Brain pericyte (primary cell): Measurements from ENCODE around the gene VSIG1.

ENCODE experiments used
- DNase-seq: peaks from one replicate; pipeline ENCODE4 v3.0.0-alpha.2; 2012; ENCODE audit warnings: low read depth, low spot score

VSIG1 gene

GRCh38 chrX:108064001-108064400, 19.1 kb downstream of the VSIG1 start:
- DNase-seq, result no peak

- DNase-seq, result no peak
Observed at GRCh38 chrX:108064613-108065012, 19.7 kb downstream of the VSIG1 start.

DNA sequence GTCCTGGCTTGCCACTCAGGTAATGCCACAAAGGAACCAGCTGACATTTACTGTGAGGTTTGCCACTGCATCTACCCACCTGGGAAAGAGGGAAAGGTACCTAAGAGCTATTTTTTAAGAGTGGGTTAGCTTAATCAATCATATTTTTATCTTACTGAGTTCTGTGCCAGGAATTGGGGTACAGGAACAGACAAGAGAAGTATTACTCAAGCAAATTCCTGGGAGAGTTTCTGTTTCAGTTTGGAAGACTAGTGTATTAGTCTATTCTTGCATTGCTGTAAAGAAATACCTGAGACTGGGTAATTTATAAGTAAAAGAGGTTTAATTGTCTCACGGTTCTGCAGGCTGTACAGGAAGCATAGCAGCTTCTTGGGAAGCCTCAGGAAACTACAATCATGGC, 23.3 kb downstream of the VSIG1 start:
- DNase-seq, result no peak

DNA sequence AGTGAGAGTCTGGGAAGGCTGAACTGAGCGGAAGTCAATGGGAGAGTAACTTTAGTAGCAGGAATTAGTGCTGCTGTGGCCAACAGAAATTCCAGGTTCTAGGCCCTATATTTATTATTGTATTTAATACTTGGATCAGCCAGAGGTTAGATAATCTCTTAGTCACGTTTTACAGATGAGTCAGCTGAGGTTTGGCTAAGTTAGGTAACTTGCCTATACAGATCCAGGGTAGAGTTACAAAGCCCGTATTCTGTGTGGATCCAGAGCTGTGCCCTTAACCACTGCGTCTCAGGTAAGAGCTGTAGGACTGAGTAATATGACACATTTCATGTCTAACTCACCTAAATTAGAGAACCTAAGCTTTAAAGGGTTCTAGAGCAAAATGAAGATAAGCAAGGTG, 26.0 kb downstream of the VSIG1 start:
- no peak for DNase-seq

- DNase-seq, result no peak
Observed at GRCh38 chrX:108071578-108071977, 26.7 kb downstream of the VSIG1 start.

DNA sequence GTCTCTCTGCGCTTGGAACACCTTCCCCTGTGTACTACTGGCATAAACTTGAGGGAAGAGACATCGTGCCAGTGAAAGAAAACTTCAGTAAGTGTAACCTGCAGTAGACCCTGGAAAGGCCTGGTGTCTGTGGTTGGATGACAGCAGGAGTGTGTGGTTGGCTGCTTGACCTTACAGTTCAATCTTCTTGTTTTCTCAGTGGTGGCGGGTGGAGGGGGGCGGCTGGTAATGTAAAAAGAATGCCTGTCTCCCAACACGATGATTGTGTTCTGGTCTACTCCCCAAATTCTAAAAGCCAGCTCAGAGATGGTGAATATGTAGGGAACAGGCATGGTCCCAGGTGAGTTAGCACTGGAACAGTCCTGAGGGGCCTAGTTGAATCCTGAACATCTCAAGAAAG, 27.9 kb downstream of the VSIG1 start:
- no peak for DNase-seq

DNA sequence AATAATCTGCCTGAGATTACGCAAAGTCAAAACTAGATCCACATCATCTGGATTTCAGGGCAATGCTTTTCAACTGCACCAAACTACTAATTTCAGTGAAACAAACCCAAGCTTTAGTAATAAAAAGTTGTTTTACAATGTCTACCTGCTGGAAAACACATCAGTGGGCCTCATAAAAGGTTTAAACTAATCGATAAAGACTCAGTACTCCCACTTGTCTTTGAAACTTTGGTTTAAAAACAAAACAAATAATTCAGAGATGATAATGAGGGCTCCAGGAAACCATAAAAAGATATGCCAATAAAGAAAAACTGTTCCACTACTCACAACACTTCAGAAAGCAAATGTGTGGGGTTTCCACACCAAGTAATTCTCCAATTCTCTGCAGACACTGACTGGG, 36.2 kb downstream of the VSIG1 start:
- DNase-seq, result no peak

GRCh38 chrX:108087792-108088191, 42.9 kb downstream of the VSIG1 start:
- no peak for DNase-seq

DNA sequence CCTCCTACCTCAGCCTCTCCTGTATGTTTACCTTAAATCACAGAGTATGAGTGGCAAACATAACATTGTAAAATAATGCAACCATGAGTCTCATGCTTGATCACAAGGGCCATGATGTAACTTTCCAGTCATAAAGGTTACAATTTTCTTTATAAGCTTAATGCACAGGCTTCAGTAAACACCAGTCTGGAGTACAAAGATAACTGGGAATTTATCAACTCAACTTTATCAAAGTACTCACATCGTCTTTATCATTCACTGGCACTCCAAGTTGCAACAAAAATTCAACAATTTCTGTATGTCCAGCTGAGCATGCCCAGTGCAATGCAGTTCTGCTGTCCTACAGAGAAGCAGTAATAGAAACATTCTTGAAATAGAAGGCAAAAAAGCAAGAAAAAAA, 43.6 kb downstream of the VSIG1 start:
- no peak for DNase-seq

- DNase-seq, result no peak
Observed at GRCh38 chrX:108090491-108091263, 45.8 kb downstream of the VSIG1 start.

- peak; percentile 84 for DNase-seq
Observed at GRCh38 chrX:108091264-108091877, 46.5 kb downstream of the VSIG1 start, which contains the start of the genes ATG4A and PSMD10. TSS of gene ATG4A (plus strand) at chrX:108091778. CDS start at chrX:108091827, 49 bp downstream. TSS of gene PSMD10 (minus strand) at chrX:108091542. CDS start at chrX:108091520, 22 bp downstream.

DNA sequence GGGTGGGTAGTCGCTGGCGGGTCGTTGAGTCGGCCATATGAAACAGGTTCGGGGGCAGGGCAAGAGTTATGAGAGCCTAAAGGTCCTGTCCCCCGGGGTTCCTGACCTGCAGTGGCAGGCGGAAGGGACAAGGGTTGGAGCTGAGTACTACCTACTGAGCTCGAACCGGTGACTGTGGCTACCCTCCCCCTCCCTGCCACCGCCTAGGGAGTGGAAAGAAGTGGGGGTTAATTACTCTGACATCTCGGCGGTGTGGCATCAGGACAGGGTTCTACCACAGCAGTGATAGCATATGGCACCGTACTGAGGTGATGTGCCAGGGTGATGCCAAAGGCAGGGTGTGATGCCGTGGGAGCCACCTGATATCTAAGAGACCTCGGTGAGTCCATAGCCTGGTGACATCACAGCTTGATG, 47.0 kb downstream of the VSIG1 start:
- no peak for DNase-seq

DNA sequence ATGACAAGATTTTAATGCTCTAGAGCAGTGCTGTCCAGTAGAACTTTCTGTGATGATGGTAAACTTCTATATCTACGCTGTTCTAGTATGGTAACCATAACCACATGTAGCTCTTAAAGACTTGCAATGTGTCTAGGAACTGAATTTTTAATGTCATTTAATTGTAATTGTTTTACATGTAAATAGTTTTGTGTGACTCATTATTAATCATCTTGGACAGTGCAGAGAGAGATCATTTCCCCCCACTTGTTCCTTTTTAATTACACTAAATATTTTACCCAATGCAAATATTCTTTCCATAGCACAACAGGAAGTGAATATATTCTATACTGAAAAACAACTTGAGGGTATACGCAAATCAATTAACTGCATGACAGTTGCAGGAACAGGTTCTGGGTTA, 52.5 kb downstream of the VSIG1 start:
- DNase-seq, result no peak

GRCh38 chrX:108105473-108105872, 60.6 kb downstream of the VSIG1 start:
- DNase-seq, result no peak

- DNase-seq, result no peak
Observed at GRCh38 chrX:108114541-108114940, 69.7 kb downstream of the VSIG1 start.

GRCh38 chrX:108117988-108118387, 73.1 kb downstream of the VSIG1 start:
- DNase-seq, result no peak

- no peak for DNase-seq
Observed at GRCh38 chrX:108121291-108121690, 76.4 kb downstream of the VSIG1 start.

GRCh38 chrX:108122748-108123147, 77.9 kb downstream of the VSIG1 start:
- no peak for DNase-seq

DNA sequence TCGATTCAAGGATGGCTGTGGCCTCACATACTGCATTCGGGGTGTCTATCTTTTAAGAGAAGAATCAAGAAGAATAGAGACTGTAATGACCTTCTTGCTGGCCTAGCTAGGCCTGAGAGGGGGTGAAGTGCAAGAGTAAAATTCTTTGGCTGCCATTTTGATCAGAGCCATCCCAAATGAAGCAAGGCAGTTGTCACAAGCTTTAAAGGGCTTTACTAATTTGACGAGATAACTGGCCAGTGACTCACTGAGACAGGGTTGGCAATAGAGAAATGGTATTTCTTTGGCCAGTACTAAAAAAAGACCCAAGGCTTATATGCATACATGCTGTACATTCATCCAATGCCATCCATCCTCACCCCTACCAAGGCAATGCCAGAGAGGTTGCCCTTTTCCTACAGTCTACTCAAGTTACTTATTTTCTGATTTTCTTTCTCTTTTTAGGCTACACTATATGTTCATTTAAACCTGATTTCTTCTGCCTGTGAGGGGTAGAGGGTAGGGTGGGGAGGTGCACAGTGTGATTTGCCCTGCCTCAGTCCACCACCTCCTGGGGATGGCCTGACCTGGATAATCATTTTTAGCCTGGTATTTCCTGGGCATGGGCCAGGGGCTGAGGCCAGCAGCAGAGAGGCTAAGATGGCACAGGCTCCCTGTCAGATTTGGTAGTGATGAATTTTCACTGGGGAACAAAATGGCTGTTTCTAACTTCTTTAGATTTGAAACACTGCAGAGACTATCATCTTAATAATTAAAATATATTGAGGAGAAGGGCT, 78.9 kb downstream of the VSIG1 start:
- DNase-seq, result no peak

DNA sequence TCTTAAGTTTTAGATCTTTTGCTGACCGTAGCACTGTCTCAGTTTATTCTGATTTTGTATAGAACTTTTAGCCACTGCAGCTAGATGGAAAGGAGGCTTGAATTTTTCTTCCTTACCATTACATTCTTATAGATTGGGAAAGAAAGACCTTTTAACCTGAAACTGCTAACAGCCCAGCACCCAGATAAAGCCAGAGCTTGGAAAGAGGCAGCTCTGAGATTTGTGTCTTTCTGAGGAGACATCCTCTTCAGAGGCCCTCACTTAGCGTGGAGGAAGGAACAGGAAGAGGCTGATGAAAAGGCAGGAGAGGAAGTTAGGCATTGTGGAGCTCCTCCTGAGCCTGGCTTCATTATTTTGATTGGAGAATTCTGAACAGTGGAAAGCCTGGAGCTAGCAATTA, 81.8 kb downstream of the VSIG1 start:
- DNase-seq, result no peak

DNA sequence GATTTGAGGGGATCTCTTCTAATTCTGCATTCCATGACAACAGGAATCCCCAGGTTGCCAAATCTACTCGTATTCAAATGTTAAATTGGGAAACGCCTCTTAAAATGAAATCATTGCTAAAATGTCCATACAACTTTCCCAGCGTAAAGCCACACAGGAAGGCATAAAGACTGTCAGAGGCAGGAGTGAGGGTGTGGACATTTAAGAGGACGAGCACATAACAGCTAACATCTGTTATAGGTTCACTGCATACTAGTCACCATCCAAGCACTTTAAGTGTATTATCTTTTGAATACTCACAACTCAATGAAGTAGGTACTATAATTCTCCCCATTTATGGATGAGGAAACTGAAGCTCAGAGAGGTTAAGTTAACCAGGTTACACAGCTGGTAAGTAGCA, 82.3 kb downstream of the VSIG1 start:
- DNase-seq, result no peak
